GM12878 (cell line): Measurements from ENCODE around the gene WDFY1. TPM values are rescaled to one million over a fixed set of nuclear protein-coding genes. Genes with fewer than 3 reads are reported as not detected.

Experiments used
- CBX5 ChIP-seq: sonication (generic); IDR thresholded peaks from 2 replicates; pipeline ENCODE4 v1.6.1; 2016; ENCODE audit warnings: low read depth, moderate library complexity, mild to moderate bottlenecking, inconsistent platforms
- EED ChIP-seq: sonication (generic); IDR thresholded peaks from 2 replicates; pipeline ENCODE4 v1.6.1; 2016; ENCODE audit warnings: antibody characterized with exemption, low read depth
- HCFC1 ChIP-seq: fragments of 150-350 bp; IDR thresholded peaks from 2 replicates; pipeline ENCODE4 v1.6.1; 2014; ENCODE audit warnings: low read length
- SPI1 ChIP-seq: IDR thresholded peaks from 2 replicates; pipeline ENCODE4 v1.6.1; 2011; ENCODE audit warnings: low read depth, mild to moderate bottlenecking, low read length, moderate library complexity, borderline replicate concordance; ENCODE audit not compliant: insufficient read depth
- SRF ChIP-seq, 2 experiments: IDR thresholded peaks; 2 replicates each; pipeline ENCODE4 v1.6.1; 2011; ENCODE audit warnings: low read depth in 2 of 2, low read length in 2 of 2, mild to moderate bottlenecking in 1 of 2, moderate library complexity in 1 of 2
- ZNF384 ChIP-seq: IDR thresholded peaks from 2 replicates; pipeline ENCODE4 v1.6.1; 2012; ENCODE audit warnings: low read depth, mild to moderate bottlenecking, low read length, improper control_type of control experiment, borderline replicate concordance
- polyA plus RNA-seq, 11 experiments: library from polyadenylated mRNA; depleted of rRNA in 4 of 11; unstranded in 6 of 11; stranded (reverse) in 5 of 11; fragments of >200 nt; fragmentation: Nextera tagmentation in 4 of 11; fragmentation: Illumina TruSeq in 1 of 11; extraction: Ambion mirVana in 4 of 11; extraction: Trizol in 1 of 11; gene quantifications; 1 replicate in 1 of 11; 2 replicates in 10 of 11; pipeline versions ENCODE4 v1.2.1 to v1.2.3, GENCODE V29; 2011 to 2016; ENCODE audit warnings: inconsistent platforms in 2 of 11, missing spikeins in 2 of 11, low read depth in 1 of 11
- total RNA-seq, 4 experiments: library from RNA; depleted of rRNA in 3 of 4; stranded (reverse); fragments of >200 nt in 3 of 4; fragmentation: Illumina TruSeq in 1 of 4; extraction: Trizol in 1 of 4; gene quantifications; 2 replicates each; pipeline versions ENCODE4 v1.2.1 to v1.2.3, GENCODE V29; 2013 to 2021
- TF ChIP-seq, protein P1 (sequence below): fragments of 450-650 bp; IDR thresholded peaks from 2 replicates; pipeline ENCODE4 v1.6.1; 2017; ENCODE audit warnings: mild to moderate bottlenecking, moderate library complexity
- TF ChIP-seq, protein P2 (sequence below): fragments of 450-650 bp; IDR thresholded peaks from 2 replicates; pipeline ENCODE4 v1.6.1; 2017; ENCODE audit warnings: antibody characterized with exemption, mild to moderate bottlenecking, moderate library complexity
- TF ChIP-seq, protein P3 (sequence below): fragments of 450-650 bp; IDR thresholded peaks from 2 replicates; pipeline ENCODE4 v1.6.1; 2017; ENCODE audit warnings: mild to moderate bottlenecking, low read depth, inconsistent platforms; ENCODE audit not compliant: poor library complexity, severe bottlenecking

WDFY1 gene
- total and polyA plus RNA-seq, 10 of the 15 experiments (the other 5 are each of a cell fraction or from before 2014, with no cell fraction given), result 2.9 to 28.1 (median 13.1) TPM

DNA sequence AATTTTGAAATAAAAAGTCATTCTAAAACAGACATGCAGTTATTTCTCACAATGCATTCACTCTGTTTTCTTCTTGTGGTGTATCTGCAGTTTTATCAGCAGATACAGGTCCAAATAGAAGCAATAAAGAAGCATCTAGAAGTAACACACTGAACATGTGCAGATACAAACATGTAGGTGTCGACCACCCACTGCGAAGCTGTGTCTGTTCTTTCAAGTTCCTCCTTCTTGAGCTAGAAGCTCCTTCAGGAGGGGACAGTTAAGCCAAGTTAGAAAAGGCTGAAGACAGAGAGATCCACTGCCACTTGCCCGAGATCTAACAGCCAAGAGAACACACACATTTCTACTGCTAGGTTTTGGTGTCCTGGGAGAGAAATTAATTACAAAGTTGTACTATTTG is 30.1 kb downstream of the WDFY1 start (continued):
- TF ChIP-seq CBX5 (no peak), ZNF384 (no peak), HCFC1 (no peak), SRF (IDR thresholded peaks at IDR 0.05; ENCODE audit: low read depth in 2 of 2, low read length in 2 of 2) (no peak), SPI1 (no peak), EED (no peak)
- TF ChIP-seq, protein P1, sequence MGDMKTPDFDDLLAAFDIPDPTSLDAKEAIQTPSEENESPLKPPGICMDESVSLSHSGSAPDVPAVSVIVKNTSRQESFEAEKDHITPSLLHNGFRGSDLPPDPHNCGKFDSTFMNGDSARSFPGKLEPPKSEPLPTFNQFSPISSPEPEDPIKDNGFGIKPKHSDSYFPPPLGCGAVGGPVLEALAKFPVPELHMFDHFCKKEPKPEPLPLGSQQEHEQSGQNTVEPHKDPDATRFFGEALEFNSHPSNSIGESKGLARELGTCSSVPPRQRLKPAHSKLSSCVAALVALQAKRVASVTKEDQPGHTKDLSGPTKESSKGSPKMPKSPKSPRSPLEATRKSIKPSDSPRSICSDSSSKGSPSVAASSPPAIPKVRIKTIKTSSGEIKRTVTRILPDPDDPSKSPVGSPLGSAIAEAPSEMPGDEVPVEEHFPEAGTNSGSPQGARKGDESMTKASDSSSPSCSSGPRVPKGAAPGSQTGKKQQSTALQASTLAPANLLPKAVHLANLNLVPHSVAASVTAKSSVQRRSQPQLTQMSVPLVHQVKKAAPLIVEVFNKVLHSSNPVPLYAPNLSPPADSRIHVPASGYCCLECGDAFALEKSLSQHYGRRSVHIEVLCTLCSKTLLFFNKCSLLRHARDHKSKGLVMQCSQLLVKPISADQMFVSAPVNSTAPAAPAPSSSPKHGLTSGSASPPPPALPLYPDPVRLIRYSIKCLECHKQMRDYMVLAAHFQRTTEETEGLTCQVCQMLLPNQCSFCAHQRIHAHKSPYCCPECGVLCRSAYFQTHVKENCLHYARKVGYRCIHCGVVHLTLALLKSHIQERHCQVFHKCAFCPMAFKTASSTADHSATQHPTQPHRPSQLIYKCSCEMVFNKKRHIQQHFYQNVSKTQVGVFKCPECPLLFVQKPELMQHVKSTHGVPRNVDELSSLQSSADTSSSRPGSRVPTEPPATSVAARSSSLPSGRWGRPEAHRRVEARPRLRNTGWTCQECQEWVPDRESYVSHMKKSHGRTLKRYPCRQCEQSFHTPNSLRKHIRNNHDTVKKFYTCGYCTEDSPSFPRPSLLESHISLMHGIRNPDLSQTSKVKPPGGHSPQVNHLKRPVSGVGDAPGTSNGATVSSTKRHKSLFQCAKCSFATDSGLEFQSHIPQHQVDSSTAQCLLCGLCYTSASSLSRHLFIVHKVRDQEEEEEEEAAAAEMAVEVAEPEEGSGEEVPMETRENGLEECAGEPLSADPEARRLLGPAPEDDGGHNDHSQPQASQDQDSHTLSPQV, result no peak
- TF ChIP-seq, protein P2, sequence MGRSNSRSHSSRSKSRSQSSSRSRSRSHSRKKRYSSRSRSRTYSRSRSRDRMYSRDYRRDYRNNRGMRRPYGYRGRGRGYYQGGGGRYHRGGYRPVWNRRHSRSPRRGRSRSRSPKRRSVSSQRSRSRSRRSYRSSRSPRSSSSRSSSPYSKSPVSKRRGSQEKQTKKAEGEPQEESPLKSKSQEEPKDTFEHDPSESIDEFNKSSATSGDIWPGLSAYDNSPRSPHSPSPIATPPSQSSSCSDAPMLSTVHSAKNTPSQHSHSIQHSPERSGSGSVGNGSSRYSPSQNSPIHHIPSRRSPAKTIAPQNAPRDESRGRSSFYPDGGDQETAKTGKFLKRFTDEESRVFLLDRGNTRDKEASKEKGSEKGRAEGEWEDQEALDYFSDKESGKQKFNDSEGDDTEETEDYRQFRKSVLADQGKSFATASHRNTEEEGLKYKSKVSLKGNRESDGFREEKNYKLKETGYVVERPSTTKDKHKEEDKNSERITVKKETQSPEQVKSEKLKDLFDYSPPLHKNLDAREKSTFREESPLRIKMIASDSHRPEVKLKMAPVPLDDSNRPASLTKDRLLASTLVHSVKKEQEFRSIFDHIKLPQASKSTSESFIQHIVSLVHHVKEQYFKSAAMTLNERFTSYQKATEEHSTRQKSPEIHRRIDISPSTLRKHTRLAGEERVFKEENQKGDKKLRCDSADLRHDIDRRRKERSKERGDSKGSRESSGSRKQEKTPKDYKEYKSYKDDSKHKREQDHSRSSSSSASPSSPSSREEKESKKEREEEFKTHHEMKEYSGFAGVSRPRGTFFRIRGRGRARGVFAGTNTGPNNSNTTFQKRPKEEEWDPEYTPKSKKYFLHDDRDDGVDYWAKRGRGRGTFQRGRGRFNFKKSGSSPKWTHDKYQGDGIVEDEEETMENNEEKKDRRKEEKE, result no peak
- TF ChIP-seq, protein P3, sequence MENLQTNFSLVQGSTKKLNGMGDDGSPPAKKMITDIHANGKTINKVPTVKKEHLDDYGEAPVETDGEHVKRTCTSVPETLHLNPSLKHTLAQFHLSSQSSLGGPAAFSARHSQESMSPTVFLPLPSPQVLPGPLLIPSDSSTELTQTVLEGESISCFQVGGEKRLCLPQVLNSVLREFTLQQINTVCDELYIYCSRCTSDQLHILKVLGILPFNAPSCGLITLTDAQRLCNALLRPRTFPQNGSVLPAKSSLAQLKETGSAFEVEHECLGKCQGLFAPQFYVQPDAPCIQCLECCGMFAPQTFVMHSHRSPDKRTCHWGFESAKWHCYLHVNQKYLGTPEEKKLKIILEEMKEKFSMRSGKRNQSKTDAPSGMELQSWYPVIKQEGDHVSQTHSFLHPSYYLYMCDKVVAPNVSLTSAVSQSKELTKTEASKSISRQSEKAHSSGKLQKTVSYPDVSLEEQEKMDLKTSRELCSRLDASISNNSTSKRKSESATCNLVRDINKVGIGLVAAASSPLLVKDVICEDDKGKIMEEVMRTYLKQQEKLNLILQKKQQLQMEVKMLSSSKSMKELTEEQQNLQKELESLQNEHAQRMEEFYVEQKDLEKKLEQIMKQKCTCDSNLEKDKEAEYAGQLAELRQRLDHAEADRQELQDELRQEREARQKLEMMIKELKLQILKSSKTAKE, result no peak
